ENCODE data around the gene MACROD2.

DNA sequence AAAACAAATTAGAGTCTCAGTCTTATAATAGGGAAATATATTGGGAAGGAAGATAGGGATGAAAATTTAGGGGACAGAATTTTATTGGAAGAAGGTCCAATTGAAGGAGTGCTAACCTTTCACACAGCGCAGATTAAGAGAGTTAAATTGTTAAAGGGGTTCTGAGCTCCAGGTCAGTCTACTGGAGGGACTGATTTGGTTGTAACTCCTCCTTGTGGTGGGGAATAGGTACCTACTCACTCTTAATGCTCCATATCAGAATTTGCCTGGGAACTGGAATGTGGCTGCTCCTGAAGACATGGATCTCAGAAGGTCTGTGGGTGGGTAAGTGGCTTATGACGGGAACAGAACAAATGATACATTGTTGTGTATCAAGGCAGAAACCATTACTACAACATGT is 198.6 kb downstream of the MACROD2 start:
- TF ChIP-seq, protein P1, sequence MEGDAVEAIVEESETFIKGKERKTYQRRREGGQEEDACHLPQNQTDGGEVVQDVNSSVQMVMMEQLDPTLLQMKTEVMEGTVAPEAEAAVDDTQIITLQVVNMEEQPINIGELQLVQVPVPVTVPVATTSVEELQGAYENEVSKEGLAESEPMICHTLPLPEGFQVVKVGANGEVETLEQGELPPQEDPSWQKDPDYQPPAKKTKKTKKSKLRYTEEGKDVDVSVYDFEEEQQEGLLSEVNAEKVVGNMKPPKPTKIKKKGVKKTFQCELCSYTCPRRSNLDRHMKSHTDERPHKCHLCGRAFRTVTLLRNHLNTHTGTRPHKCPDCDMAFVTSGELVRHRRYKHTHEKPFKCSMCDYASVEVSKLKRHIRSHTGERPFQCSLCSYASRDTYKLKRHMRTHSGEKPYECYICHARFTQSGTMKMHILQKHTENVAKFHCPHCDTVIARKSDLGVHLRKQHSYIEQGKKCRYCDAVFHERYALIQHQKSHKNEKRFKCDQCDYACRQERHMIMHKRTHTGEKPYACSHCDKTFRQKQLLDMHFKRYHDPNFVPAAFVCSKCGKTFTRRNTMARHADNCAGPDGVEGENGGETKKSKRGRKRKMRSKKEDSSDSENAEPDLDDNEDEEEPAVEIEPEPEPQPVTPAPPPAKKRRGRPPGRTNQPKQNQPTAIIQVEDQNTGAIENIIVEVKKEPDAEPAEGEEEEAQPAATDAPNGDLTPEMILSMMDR (IDR thresholded peaks at IDR 0.05), result no peak
- TF ChIP-seq POLR2A (IDR thresholded peaks at IDR 0.05) (no peak), POLR2AphosphoS5 (IDR thresholded peaks at IDR 0.05) (no peak), EP300 (IDR thresholded peaks at IDR 0.05) (no peak)

Data from suprapubic skin (tissue), 4 donors.